ENCODE results near the gene PRKG1. TPM values are rescaled to one million over a fixed set of nuclear protein-coding genes. Genes with fewer than 3 reads are reported as not detected.

Gene PRKG1
- total and polyA plus RNA-seq, 2 of the 8 experiments (the other 6 are each of a cell fraction or from before 2014, with no cell fraction given): 4.2 to 15.2 TPM

DNA sequence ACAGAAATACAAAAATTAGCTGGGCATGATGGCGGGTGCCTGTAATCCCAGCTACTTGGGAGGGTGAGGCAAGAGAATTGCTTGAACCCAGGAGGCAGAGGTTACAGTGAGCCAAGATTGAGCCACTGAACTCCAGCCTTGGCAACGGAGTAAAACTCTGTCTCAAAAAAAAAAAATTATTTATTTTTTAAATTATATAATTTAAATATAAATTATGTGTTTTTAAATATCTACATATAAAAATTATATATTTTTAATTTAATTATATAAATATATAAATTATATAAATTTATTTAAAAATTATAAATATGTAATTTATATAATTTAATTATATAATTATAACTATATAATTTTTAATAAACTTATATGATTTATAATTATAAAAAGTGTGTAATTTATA lies 51.2 kb downstream of the PRKG1 start (continued):
- TF ChIP-seq POLR2AphosphoS5 (IDR thresholded peaks at IDR 0.05; ENCODE audit: low read depth, low read length) (no peak), TAF7 (optimal IDR thresholded peaks at IDR 0.05; ENCODE audit: borderline replicate concordance, low read depth, low read length) (no peak), CREB1 (IDR thresholded peaks at IDR 0.05) (no peak), TCF12 (IDR thresholded peaks at IDR 0.05; ENCODE audit: low read depth, low read length) (no peak), JUN (IDR thresholded peaks at IDR 0.05; ENCODE audit: low read depth, low read length) (no peak), RXRA (IDR thresholded peaks at IDR 0.05; ENCODE audit: insufficient read depth, low read depth, low read length) (no peak), EGR1 (IDR thresholded peaks at IDR 0.05; ENCODE audit: borderline replicate concordance, low read depth, low read length) (no peak)
- TF ChIP-seq, protein P1, sequence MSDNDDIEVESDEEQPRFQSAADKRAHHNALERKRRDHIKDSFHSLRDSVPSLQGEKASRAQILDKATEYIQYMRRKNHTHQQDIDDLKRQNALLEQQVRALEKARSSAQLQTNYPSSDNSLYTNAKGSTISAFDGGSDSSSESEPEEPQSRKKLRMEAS (IDR thresholded peaks at IDR 0.05): no peak

Measured in H1 (cell line).